PC-3 (cell line): Measurements from ENCODE around the gene ARHGEF6. TPM values are rescaled to one million over a fixed set of nuclear protein-coding genes. Genes with fewer than 3 reads are reported as not detected.

Source experiments
- ATAC-seq: fragments of 200-7000 bp; cut with Tn5 transposase; 2 replicates; pipeline ENCODE4 v1.9.1; 2020; ENCODE audit warnings: mild to moderate bottlenecking, moderate library complexity
- BruUV-seq: library from RNA; stranded (reverse); fragments of 400-500 nt; replicated peaks from 2 replicates; lab custom pipeline; 2021; lab: Mats Ljungman, UMichigan
- CTCF ChIA-PET: fragments of 300-600 bp; sonication (Branson Sonifier 250); formaldehyde crosslinking; loops from one replicate; lab custom pipeline; 2022; ENCODE audit warnings: antibody characterized with exemption; lab: Charles Lee
- POLR2A ChIA-PET: fragments of 300-600 bp; sonication (Branson Sonifier 250); formaldehyde crosslinking; loops from one replicate; lab custom pipeline; 2022; ENCODE audit warnings: antibody characterized with exemption; ENCODE audit not compliant: unreplicated experiment; lab: Charles Lee
- DNase-seq: peaks from one replicate; pipeline ENCODE4 v3.0.0-alpha.2; 2015
- H2AFZ ChIP-seq: fragments of 300-600 bp; sonication (generic); 2 replicates; pipeline ENCODE4 v1.6.0; 2016; ENCODE audit warnings: antibody characterized with exemption, low read length
- H3F3A ChIP-seq: fragments of 300-600 bp; sonication (generic); one replicate; pipeline ENCODE4 v1.6.0; 2017; ENCODE audit warnings: antibody characterized with exemption, low read length, control low read depth, mild to moderate bottlenecking; ENCODE audit not compliant: unreplicated experiment
- H3K27ac ChIP-seq: fragments of 300-600 bp; sonication (generic); 2 replicates; pipeline ENCODE4 v1.5.1; 2016; ENCODE audit warnings: mild to moderate bottlenecking, low read length
- H3K27me3 ChIP-seq: fragments of 300-600 bp; sonication (generic); 2 replicates; pipeline ENCODE4 v1.6.1; 2016; ENCODE audit warnings: low read length, mixed read lengths
- H3K36me3 ChIP-seq: fragments of 300-600 bp; sonication (generic); 2 replicates; pipeline ENCODE4 v1.6.1; 2016; ENCODE audit warnings: low read depth, mixed run types, low read length, mixed read lengths
- H3K4me1 ChIP-seq: fragments of 300-600 bp; sonication (generic); 2 replicates; pipeline ENCODE4 v1.5.1; 2016; ENCODE audit warnings: low read length; ENCODE audit not compliant: insufficient read depth
- H3K4me2 ChIP-seq: fragments of 300-600 bp; sonication (generic); 2 replicates; pipeline ENCODE4 v1.6.0; 2016; ENCODE audit warnings: low read length
- H3K4me3 ChIP-seq: fragments of 300-600 bp; sonication (generic); 2 replicates; pipeline ENCODE4 v1.5.1; 2016; ENCODE audit warnings: mild to moderate bottlenecking, low read length, mixed read lengths
- H3K79me2 ChIP-seq: fragments of 300-600 bp; sonication (generic); 2 replicates; pipeline ENCODE4 v1.6.1; 2017; ENCODE audit warnings: low read length, mixed read lengths
- H3K9ac ChIP-seq: fragments of 300-600 bp; sonication (generic); 2 replicates; pipeline ENCODE4 v1.6.0; 2016; ENCODE audit warnings: mild to moderate bottlenecking, low read length
- H3K9me2 ChIP-seq: fragments of 300-600 bp; sonication (generic); replicated peaks from 2 replicates; pipeline ENCODE4 v1.6.1; 2016; ENCODE audit warnings: mixed run types, low read length, mixed read lengths
- H3K9me3 ChIP-seq: fragments of 300-600 bp; sonication (generic); 2 replicates; pipeline ENCODE4 v1.6.1; 2016; ENCODE audit warnings: low read length, mixed read lengths
- H4K20me1 ChIP-seq: fragments of 300-600 bp; sonication (generic); 2 replicates; pipeline ENCODE4 v1.6.1; 2016; ENCODE audit warnings: low read length, mixed read lengths
- CTCF ChIP-seq: fragments of 300-600 bp; sonication (generic); conservative IDR thresholded peaks from 2 replicates; pipeline ENCODE4 v1.5.1; 2017; ENCODE audit warnings: antibody characterized with exemption, low read depth, mild to moderate bottlenecking, low read length
- EZH2 ChIP-seq: fragments of 300-600 bp; sonication (generic); IDR thresholded peaks from one replicate; pipeline ENCODE4 v1.6.1; 2017; ENCODE audit warnings: antibody characterized with exemption, mild to moderate bottlenecking, low read length; ENCODE audit not compliant: unreplicated experiment
- EZH2phosphoT487 ChIP-seq: fragments of 300-600 bp; sonication (generic); IDR thresholded peaks from 2 replicates; pipeline ENCODE4 v1.6.1; 2018; ENCODE audit warnings: mild to moderate bottlenecking, antibody characterized with exemption, low read length, borderline replicate concordance
- intact Hi-C: fragments of 100-400 bp; cut with micrococcal nuclease; formaldehyde crosslinking; loops from 2 replicates; pipeline ENCODE4 v1.9.0; 2023
- total RNA-seq: library from RNA; depleted of rRNA; stranded (reverse); fragments of >200 nt; gene quantifications from 2 replicates; pipeline ENCODE4 v1.2.3, GENCODE V29; 2014

The ARHGEF6 gene
- total RNA-seq, 1 experiment from 2014 or later, result 3.3 TPM

DNA sequence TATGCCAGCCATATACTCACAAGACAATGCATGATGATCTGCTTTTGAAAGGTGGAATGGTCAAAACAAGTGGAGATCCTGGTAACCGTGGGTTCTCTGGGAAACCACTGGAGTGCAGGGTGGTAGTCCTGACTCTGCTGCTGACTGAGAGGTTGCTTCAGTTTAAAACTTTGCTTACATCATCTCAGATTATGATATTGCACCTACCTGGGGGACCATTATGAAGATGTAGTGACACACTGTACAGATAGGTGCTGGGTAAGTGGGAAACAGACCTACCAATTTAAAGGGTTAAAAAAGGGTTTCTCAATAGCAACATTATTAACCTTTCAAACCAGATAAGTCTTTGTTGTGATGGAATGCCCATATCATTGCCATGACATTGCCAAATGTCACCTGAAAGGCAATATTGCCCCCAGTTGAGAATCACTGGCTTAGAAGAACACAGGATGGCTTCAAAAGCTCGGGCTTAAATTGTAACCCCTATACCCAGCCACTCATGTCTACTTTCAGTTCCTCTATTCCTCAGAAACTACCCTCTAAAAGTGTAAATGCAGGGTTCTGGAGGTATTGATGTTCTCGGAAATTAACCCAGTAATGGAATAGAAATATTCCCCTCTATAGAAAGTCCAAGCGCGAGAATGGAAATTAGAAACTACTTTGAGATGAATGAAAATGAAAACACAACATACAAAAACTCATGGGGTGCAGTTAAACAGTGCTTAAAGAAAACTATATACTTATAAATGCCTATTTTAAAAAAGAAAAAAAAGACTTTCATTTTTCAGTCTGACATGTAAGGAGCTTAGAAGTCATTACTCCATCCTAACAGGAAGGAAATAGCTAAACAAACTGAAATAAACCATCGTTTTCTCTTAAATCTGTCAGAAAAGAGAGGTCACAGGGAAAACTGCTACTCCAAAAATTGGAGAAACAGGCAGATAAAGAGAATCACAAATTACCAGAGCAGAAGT is 65.8 kb downstream of the ARHGEF6 start:
- DNase-seq (no peak), ATAC-seq (no peak)
- intact Hi-C loops, result loop anchor here (5.0 to 10.0 kb wide), 5 partner anchors 52 to 197 kb away; partner anchors contain the start of gene ARHGEF6
- Histone ChIP-seq H3K9me2 (no peaks in the 10 kb centered on the region), H3K4me2 (no peak overlapping the region), H2AFZ (no peak overlapping the region), H4K20me1 (no peaks in the 10 kb centered on the region), H3K9ac (no peak overlapping the region), H3K36me3 (no peaks in the 10 kb centered on the region), H3K27me3 (no peaks in the 10 kb centered on the region), H3K4me1 (peaks cover 8% of the 10 kb centered on the region), H3K79me2 (no peaks in the 10 kb centered on the region), H3K27ac (no peak overlapping the region), H3F3A (no peaks in the 10 kb centered on the region), H3K9me3 (no peaks in the 10 kb centered on the region), H3K4me3 (no peak overlapping the region)
- no peak for TF ChIP-seq EZH2phosphoT487
- no peak for TF ChIP-seq EZH2
- no peak for TF ChIP-seq CTCF
- POLR2A ChIA-PET, result no interaction called here
- CTCF ChIA-PET, result no interaction called here
- BruUV-seq, result no TSS peak

DNA sequence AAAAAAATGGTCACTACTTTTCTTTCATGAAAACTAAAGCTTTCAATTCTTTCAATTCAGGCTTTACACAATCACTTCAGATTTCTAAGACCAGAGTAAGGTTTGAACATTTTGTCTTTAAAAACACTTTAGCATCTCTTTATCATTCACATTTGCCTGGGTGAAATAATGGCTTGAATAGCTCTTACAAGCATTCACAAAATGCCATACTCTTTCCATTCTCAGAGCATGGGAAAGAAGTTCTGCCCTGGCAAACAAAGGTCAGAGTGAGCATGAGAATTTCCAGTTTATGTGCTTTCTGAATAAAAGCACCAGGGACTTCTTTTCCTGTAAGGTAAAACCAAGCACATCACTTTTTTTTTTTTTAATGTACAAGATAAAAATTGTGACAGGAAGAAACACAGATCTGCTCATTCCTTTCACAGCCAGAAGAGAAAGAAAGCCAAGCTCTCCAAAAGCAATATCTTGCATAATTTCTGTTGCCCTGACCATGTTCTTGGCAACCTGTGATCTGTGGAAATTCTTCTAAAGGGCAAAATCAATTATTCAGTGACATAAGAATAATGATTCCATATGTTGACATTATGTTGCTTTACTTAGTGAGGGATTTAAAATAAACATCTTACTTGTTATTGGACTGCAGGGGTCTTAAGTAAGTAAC is 68.0 kb downstream of the ARHGEF6 start:
- no peaks in the 10 kb centered on the region for H3K9me2 ChIP-seq
- H2AFZ ChIP-seq, result no peak overlapping the region
- no peak overlapping the region for H3K27ac ChIP-seq
- no peaks in the 10 kb centered on the region for H3K27me3 ChIP-seq
- peaks cover 8% of the 10 kb centered on the region for H3K4me1 ChIP-seq
- intact Hi-C loops, result loop anchor here (5.0 to 10.0 kb wide), 5 partner anchors 55 to 200 kb away; partner anchors contain the start of gene ARHGEF6
- H3K9ac ChIP-seq, result no peak overlapping the region
- TF ChIP-seq CTCF, result no peak
- TF ChIP-seq EZH2, result no peak
- no peak for TF ChIP-seq EZH2phosphoT487
- ATAC-seq (no peak), DNase-seq (no peak)
- H3K9me3 ChIP-seq, result no peaks in the 10 kb centered on the region
- no peaks in the 10 kb centered on the region for H4K20me1 ChIP-seq
- H3K36me3 ChIP-seq, result no peaks in the 10 kb centered on the region
- ChIA-PET CTCF (interaction anchor here (0.6 kb wide), 1 partner anchor 340 kb away, joined by 3 read pairs; no protein-coding TSS in a partner anchor), POLR2A (no interaction called here)
- H3F3A ChIP-seq, result no peaks in the 10 kb centered on the region
- H3K79me2 ChIP-seq, result no peaks in the 10 kb centered on the region
- no TSS peak for BruUV-seq
- H3K4me2 ChIP-seq, result no peak overlapping the region
- no peak overlapping the region for H3K4me3 ChIP-seq
